ENCODE measurements around the gene KRTAP1-1. TPM values are rescaled to one million over a fixed set of nuclear protein-coding genes. Genes with fewer than 3 reads are reported as not detected.

KRTAP1-1 gene
- total and polyA plus RNA-seq, 2 experiments from 2014 or later, result not detected

GRCh38 chr17:41049110-41049509 lies 7.9 kb upstream of the KRTAP1-1 start (continued):
- no peak for TF ChIP-seq CTCF (conservative IDR thresholded peaks at IDR 0.05; ENCODE audit: low read depth in 2 of 2)
- TF ChIP-seq ETS1 (IDR thresholded peaks at IDR 0.05), result no peak
- no peak for TF ChIP-seq EZH2 (IDR thresholded peaks at IDR 0.05; ENCODE audit: low read depth, unreplicated experiment)
- no peak for TF ChIP-seq REST (IDR thresholded peaks at IDR 0.05; ENCODE audit: unreplicated experiment)
- no peak for TF ChIP-seq ZNF331 (CRISPR knock-in tag; IDR thresholded peaks at IDR 0.05; ENCODE audit: low read depth)
- no peak for TF ChIP-seq STAT1 (IDR thresholded peaks at IDR 0.05; ENCODE audit: unreplicated experiment)

- peaks cover 8% of the 10 kb centered on the region for H3K4me1 ChIP-seq (ENCODE audit: insufficient read depth)
- no peak overlapping the region for H3K4me3 Mint-ChIP-seq
- peaks cover 2% of the 10 kb centered on the region for H3K27me3 Mint-ChIP-seq (ENCODE audit: insufficient read depth, low read depth, poor library complexity)
- no peak overlapping the region for H3K27ac ChIP-seq (ENCODE audit: low read depth)
- no peaks in the 10 kb centered on the region for H3F3A ChIP-seq (replicated peaks; ENCODE audit: low read depth)
- no peak overlapping the region for H3K27ac Mint-ChIP-seq
- H3K79me2 ChIP-seq (replicated peaks; ENCODE audit: insufficient read depth), result no peaks in the 10 kb centered on the region
- ATAC-seq (no peak), DNase-seq (ENCODE audit: low spot score) (no peak)
- 0 out of 3 replicates have a peak, but pooled peaks cover under 1% of the 10 kb centered on the region for H3K36me3 Mint-ChIP-seq (ENCODE audit: low read depth)
- peaks cover 2% of the 10 kb centered on the region; the same call in 1 of the 3 replicates for H3K9me3 Mint-ChIP-seq
- no peak overlapping the region for H3K4me3 ChIP-seq
- H2AFZ ChIP-seq, result no peak overlapping the region; the same call in 1 of the 2 replicates
- no peaks in the 10 kb centered on the region for H4K20me1 ChIP-seq (replicated peaks; ENCODE audit: insufficient read depth)
- no peaks in the 10 kb centered on the region for H3K9me2 ChIP-seq (ENCODE audit: insufficient read depth)
- no peaks in the 10 kb centered on the region for H3K36me3 ChIP-seq (ENCODE audit: insufficient read depth)
- no peaks in the 10 kb centered on the region for H3K27me3 ChIP-seq (ENCODE audit: insufficient read depth)
- H3K4me2 ChIP-seq, result no peak overlapping the region
- H3K4me1 Mint-ChIP-seq, result peaks cover 16% of the 10 kb centered on the region
- TF ChIP-seq CREB1 (CRISPR knock-in tag; IDR thresholded peaks at IDR 0.05; ENCODE audit: low read depth) (no peak), ZNF462 (CRISPR knock-in tag; IDR thresholded peaks at IDR 0.05) (no peak), ZNF114 (CRISPR knock-in tag; IDR thresholded peaks at IDR 0.05) (no peak), CTCF (conservative IDR thresholded peaks at IDR 0.05; ENCODE audit: low read depth in 2 of 2) (no peak)
Measured at GRCh38 chr17:41048441-41048840, 7.2 kb upstream of the KRTAP1-1 start.

Measured in GM23338 (cell line).